SK-N-SH treated with all-trans-retinoic acid at 6 μM for 48 hours (cell line): ENCODE results near the gene GALNT12.

Source experiments
- ATAC-seq: fragments of 200-7000 bp; cut with Tn5 transposase; 3 replicates; pipeline ENCODE4 v1.9.1; 2020; ENCODE audit warnings: mild to moderate bottlenecking, moderate library complexity
- ARNTL ChIP-seq: fragments of 450-650 bp; formaldehyde crosslinking; IDR thresholded peaks from 2 replicates; pipeline ENCODE4 v1.5.0; 2020; ENCODE audit warnings: low read depth, mild to moderate bottlenecking, moderate library complexity, borderline replicate concordance
- BACH2 ChIP-seq: fragments of 250-450 bp; sonication (Bioruptor Pico); IDR thresholded peaks from 2 replicates; pipeline ENCODE4 v1.9.0; 2021; ENCODE audit warnings: mild to moderate bottlenecking, borderline replicate concordance
- CREB5 ChIP-seq: fragments of 250-450 bp; sonication (Bioruptor Pico); IDR thresholded peaks from 2 replicates; pipeline ENCODE4 v1.5.1; 2020; ENCODE audit warnings: low read depth, mild to moderate bottlenecking, moderate library complexity
- CSDC2 ChIP-seq: fragments of 250-450 bp; sonication (Bioruptor Pico); IDR thresholded peaks from 2 replicates; pipeline ENCODE4 v1.5.0; 2020; ENCODE audit warnings: mild to moderate bottlenecking, moderate library complexity
- CSRNP3 ChIP-seq: fragments of 250-450 bp; sonication (Bioruptor Pico); IDR thresholded peaks from 2 replicates; pipeline ENCODE4 v1.5.1; 2021; ENCODE audit warnings: mild to moderate bottlenecking, moderate library complexity
- ESRRG ChIP-seq: fragments of 250-450 bp; sonication (Bioruptor Pico); IDR thresholded peaks from 2 replicates; pipeline ENCODE4 v1.6.1; 2021; ENCODE audit warnings: mild to moderate bottlenecking
- OSR1 ChIP-seq: fragments of 250-450 bp; sonication (Bioruptor Pico); IDR thresholded peaks from 2 replicates; pipeline ENCODE4 v1.8.0; 2022; ENCODE audit warnings: moderate library complexity, mild to moderate bottlenecking, inconsistent platforms
- PATZ1 ChIP-seq: fragments of 250-450 bp; sonication (Bioruptor Pico); IDR thresholded peaks from 2 replicates; pipeline ENCODE4 v1.8.0; 2020; ENCODE audit warnings: mild to moderate bottlenecking, moderate library complexity, borderline replicate concordance
- POU6F1 ChIP-seq: fragments of 250-450 bp; sonication (Bioruptor Pico); IDR thresholded peaks from 2 replicates; pipeline ENCODE4 v1.8.0; 2021; ENCODE audit warnings: low read depth, mild to moderate bottlenecking, moderate library complexity, borderline replicate concordance
- PPARA ChIP-seq: fragments of 250-450 bp; sonication (Bioruptor Pico); IDR thresholded peaks from 2 replicates; pipeline ENCODE4 v1.5.0; 2020; ENCODE audit warnings: mild to moderate bottlenecking, borderline replicate concordance
- RARB ChIP-seq: fragments of 250-450 bp; sonication (Bioruptor Pico); IDR thresholded peaks from 2 replicates; pipeline ENCODE4 v1.8.0; 2021; ENCODE audit warnings: mild to moderate bottlenecking, moderate library complexity
- SNAI2 ChIP-seq: fragments of 250-450 bp; sonication (Bioruptor Pico); IDR thresholded peaks from 2 replicates; pipeline ENCODE4 v1.5.0; 2020; ENCODE audit warnings: mild to moderate bottlenecking, moderate library complexity
- TCF4 ChIP-seq: fragments of 250-450 bp; sonication (Bioruptor Pico); IDR thresholded peaks from 2 replicates; pipeline ENCODE4 v1.8.0; 2021; ENCODE audit warnings: mild to moderate bottlenecking, moderate library complexity, borderline replicate concordance
- TOX ChIP-seq: fragments of 250-450 bp; sonication (Bioruptor Pico); IDR thresholded peaks from 2 replicates; pipeline ENCODE4 v1.8.0; 2021; ENCODE audit warnings: mild to moderate bottlenecking, moderate library complexity, borderline replicate concordance
- TSHZ2 ChIP-seq: fragments of 250-450 bp; sonication (Bioruptor Pico); IDR thresholded peaks from 2 replicates; pipeline ENCODE4 v1.5.0; 2020; ENCODE audit warnings: mild to moderate bottlenecking, moderate library complexity
- ZC3H10 ChIP-seq: fragments of 250-450 bp; sonication (Bioruptor Pico); IDR thresholded peaks from 2 replicates; pipeline ENCODE4 v1.5.1; 2021; ENCODE audit warnings: mild to moderate bottlenecking, moderate library complexity
- ZFP3 ChIP-seq: fragments of 250-450 bp; sonication (Bioruptor Pico); IDR thresholded peaks from 2 replicates; pipeline ENCODE4 v1.5.0; 2020; ENCODE audit warnings: mild to moderate bottlenecking, moderate library complexity
- ZFP30 ChIP-seq: fragments of 450-650 bp; formaldehyde crosslinking; IDR thresholded peaks from 2 replicates; pipeline ENCODE4 v1.5.0; 2022; ENCODE audit warnings: mild to moderate bottlenecking, moderate library complexity
- ZNF565 ChIP-seq: fragments of 450-650 bp; formaldehyde crosslinking; conservative IDR thresholded peaks from 2 replicates; pipeline ENCODE4 v1.5.0; 2020; ENCODE audit warnings: low read depth, mild to moderate bottlenecking, moderate library complexity
- ZNF70 ChIP-seq: fragments of 450-650 bp; formaldehyde crosslinking; IDR thresholded peaks from 2 replicates; pipeline ENCODE4 v1.5.0; 2020; ENCODE audit warnings: mild to moderate bottlenecking, moderate library complexity
- ZNF8 ChIP-seq: fragments of 450-650 bp; formaldehyde crosslinking; IDR thresholded peaks from 2 replicates; pipeline ENCODE4 v1.5.0; 2020; ENCODE audit warnings: mild to moderate bottlenecking, moderate library complexity

GALNT12 gene

GRCh38 chr9:98798254-98798653 is 9.2 kb upstream of the GALNT12 start:
- no peak for ATAC-seq
- TF ChIP-seq RARB (no peak), OSR1 (CRISPR knock-in tag) (no peak), ZNF8 (CRISPR knock-in tag) (no peak), ZFP3 (CRISPR knock-in tag) (no peak), TOX (CRISPR knock-in tag) (no peak), PATZ1 (CRISPR knock-in tag) (no peak), PPARA (CRISPR knock-in tag) (no peak), CREB5 (no peak)

- no peak for ATAC-seq
- TF ChIP-seq BACH2 (CRISPR knock-in tag) = no peak
- TF ChIP-seq ZNF565 = no peak
- no peak for TF ChIP-seq ZNF8 (CRISPR knock-in tag)
- no peak for TF ChIP-seq TCF4
- TF ChIP-seq ARNTL (CRISPR knock-in tag) = no peak
- no peak for TF ChIP-seq TOX (CRISPR knock-in tag)
- no peak for TF ChIP-seq SNAI2 (CRISPR knock-in tag)
- TF ChIP-seq ZC3H10 = no peak
- TF ChIP-seq CSRNP3 = no peak
- TF ChIP-seq ESRRG (CRISPR knock-in tag) = no peak
- no peak for TF ChIP-seq TSHZ2
- TF ChIP-seq CREB5 = no peak
- no peak for TF ChIP-seq ZNF70 (CRISPR knock-in tag)
- no peak for TF ChIP-seq POU6F1 (CRISPR knock-in tag)
- TF ChIP-seq PPARA (CRISPR knock-in tag) = no peak
- no peak for TF ChIP-seq CSDC2 (CRISPR knock-in tag)
- no peak for TF ChIP-seq ZFP30 (CRISPR knock-in tag)
- no peak for TF ChIP-seq RARB
Observed at GRCh38 chr9:98801561-98801960, 5.9 kb upstream of the GALNT12 start.

GRCh38 chr9:98801969-98802371 is 5.5 kb upstream of the GALNT12 start:
- TF ChIP-seq BACH2 (CRISPR knock-in tag) (no peak), PPARA (CRISPR knock-in tag) (no peak)
- ATAC-seq = no peak
